ENCODE data around the gene PDE4D. TPM values are rescaled to one million over a fixed set of nuclear protein-coding genes. Genes with fewer than 3 reads are reported as not detected.

The PDE4D gene
- total RNA-seq, 2 experiments from 2014 or later: 75.5 to 80.7 TPM

DNA sequence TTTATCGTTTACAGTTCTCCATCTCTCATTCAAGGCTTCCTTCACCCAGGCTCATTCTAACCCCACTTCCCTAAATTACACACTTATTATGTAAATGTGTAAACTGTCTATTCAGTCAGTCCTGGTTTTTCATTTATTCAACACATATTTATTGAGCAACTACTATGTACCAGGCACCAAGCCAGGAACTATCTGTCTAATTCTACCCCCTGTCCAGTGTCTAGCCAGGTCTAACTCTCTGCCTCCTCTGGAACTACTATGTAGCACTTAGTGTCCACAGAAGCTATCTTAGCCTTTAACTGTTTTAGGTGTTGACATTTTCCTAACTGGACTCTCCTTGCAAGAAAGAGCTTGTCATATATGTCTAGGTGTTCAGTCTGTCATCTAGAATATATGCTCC, 56.5 kb downstream of the PDE4D start:
- TF ChIP-seq, protein P1, sequence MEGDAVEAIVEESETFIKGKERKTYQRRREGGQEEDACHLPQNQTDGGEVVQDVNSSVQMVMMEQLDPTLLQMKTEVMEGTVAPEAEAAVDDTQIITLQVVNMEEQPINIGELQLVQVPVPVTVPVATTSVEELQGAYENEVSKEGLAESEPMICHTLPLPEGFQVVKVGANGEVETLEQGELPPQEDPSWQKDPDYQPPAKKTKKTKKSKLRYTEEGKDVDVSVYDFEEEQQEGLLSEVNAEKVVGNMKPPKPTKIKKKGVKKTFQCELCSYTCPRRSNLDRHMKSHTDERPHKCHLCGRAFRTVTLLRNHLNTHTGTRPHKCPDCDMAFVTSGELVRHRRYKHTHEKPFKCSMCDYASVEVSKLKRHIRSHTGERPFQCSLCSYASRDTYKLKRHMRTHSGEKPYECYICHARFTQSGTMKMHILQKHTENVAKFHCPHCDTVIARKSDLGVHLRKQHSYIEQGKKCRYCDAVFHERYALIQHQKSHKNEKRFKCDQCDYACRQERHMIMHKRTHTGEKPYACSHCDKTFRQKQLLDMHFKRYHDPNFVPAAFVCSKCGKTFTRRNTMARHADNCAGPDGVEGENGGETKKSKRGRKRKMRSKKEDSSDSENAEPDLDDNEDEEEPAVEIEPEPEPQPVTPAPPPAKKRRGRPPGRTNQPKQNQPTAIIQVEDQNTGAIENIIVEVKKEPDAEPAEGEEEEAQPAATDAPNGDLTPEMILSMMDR (IDR thresholded peaks at IDR 0.05): no peak
- POLR2A ChIA-PET: no interaction called here
- CTCF ChIA-PET: no interaction called here
- H3K36me3 Mint-ChIP-seq (ENCODE audit: low read depth): no peaks in the 10 kb centered on the region
- ATAC-seq (no peak), DNase-seq (no peak)
- H3K4me3 Mint-ChIP-seq: no peak overlapping the region
- H3K27ac Mint-ChIP-seq: no peak overlapping the region
- intact Hi-C loops (cut with micrococcal nuclease): no loop called here
- H3K4me1 Mint-ChIP-seq (ENCODE audit: low read depth): no peaks in the 10 kb centered on the region
- H3K27me3 Mint-ChIP-seq: peaks cover 10% of the 10 kb centered on the region
- H3K9me3 Mint-ChIP-seq: no peaks in the 10 kb centered on the region

DNA sequence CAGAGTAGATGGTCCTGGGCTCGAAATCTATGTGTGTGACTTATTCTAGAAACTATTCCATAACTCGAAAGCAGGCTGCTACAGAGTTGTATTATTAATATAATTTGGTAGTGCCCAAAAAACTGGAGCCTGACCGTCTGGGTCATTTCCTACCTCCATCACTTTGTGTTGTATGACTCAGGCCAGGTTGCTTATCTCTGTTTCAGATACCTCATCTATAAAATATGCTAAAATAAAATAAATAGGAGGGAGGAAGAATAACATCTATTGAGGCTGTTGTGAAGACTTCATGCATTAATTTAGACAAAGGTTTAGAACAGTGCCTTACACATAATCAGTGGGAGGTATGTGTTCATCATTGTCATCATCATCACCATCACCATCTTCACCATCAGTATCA, 57.7 kb downstream of the PDE4D start:
- no peak for ATAC-seq
- DNase-seq: no peak
- H3K27ac Mint-ChIP-seq: no peak overlapping the region
- no peak overlapping the region for H3K4me3 Mint-ChIP-seq
- no peaks in the 10 kb centered on the region for H3K9me3 Mint-ChIP-seq
- ChIA-PET CTCF (no interaction called here), POLR2A (no interaction called here)
- intact Hi-C loops (cut with micrococcal nuclease): no loop called here
- H3K27me3 Mint-ChIP-seq: peaks cover 8% of the 10 kb centered on the region
- no peaks in the 10 kb centered on the region for H3K4me1 Mint-ChIP-seq (ENCODE audit: low read depth)
- TF ChIP-seq, protein P1 (IDR thresholded peaks at IDR 0.05): no peak
- H3K36me3 Mint-ChIP-seq (ENCODE audit: low read depth): no peaks in the 10 kb centered on the region

DNA sequence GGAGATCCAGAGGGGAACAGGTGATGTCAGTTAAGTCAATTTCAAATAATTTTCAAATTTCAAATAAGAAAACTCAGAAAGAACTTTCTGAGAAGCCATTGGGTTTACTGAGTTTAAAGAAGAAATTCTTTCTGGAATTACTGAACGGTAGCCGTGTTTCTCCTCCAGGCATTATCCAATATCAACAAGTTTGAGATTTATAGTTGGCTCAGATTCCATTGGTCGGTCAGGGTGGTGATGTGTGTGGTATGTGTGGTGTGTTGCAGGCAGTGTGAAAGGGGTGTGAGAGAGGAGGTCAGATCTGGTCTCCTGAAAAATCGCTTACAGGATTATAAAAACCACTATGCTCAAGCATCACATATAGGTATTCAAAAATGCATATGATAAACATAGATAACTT, 60.1 kb downstream of the PDE4D start:
- ChIA-PET POLR2A (no interaction called here), CTCF (no interaction called here)
- Mint-ChIP-seq H3K27me3 (peaks cover 7% of the 10 kb centered on the region), H3K9me3 (no peaks in the 10 kb centered on the region), H3K27ac (no peak overlapping the region), H3K4me3 (no peak overlapping the region), H3K36me3 (ENCODE audit: low read depth) (no peaks in the 10 kb centered on the region), H3K4me1 (ENCODE audit: low read depth) (no peaks in the 10 kb centered on the region)
- intact Hi-C loops (cut with micrococcal nuclease): no loop called here
- DNase-seq (no peak), ATAC-seq (no peak)
- TF ChIP-seq, protein P1 (IDR thresholded peaks at IDR 0.05): no peak

DNA sequence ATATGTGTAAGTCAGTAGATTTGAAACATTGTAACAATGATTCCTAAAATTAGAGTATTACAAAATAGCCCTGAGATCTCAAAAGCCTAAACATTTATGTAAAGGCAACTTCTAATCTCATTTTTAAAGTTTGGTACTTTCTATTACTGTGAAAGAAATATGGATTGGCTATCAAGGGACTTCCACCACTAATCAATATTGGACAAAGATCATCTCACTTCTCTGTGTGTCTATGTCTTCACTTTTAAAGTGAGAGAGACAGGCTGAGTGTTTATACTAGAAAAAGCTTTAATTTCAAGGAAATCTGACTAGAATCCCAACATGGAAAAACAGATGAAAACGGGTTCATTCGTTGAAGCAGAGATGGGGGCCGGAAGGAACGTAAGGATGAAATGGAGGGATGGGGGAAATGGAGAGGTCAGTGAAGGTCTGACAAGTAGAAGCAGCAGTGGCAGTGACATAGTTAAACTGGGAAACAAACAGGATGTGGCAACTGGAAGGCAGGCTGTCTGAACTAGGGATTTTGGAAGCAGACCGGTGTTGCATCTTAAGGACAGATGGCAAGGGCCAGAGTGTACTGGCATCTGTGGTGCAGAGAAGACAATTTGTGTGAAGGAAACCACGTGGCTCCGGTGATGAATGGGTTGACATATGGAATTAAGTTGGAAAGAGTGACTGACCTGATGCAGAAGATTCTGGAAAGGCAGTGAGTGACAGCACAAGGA, 60.8 kb downstream of the PDE4D start:
- ChIA-PET CTCF (no interaction called here), POLR2A (no interaction called here)
- no peak for DNase-seq
- TF ChIP-seq, protein P1 (IDR thresholded peaks at IDR 0.05): no peak
- Mint-ChIP-seq H3K9me3 (no peaks in the 10 kb centered on the region), H3K27me3 (peaks cover 7% of the 10 kb centered on the region), H3K4me3 (no peak overlapping the region), H3K27ac (no peak overlapping the region), H3K4me1 (ENCODE audit: low read depth) (no peaks in the 10 kb centered on the region), H3K36me3 (ENCODE audit: low read depth) (no peaks in the 10 kb centered on the region)
- intact Hi-C loops (cut with micrococcal nuclease): no loop called here
- ATAC-seq: no peak

DNA sequence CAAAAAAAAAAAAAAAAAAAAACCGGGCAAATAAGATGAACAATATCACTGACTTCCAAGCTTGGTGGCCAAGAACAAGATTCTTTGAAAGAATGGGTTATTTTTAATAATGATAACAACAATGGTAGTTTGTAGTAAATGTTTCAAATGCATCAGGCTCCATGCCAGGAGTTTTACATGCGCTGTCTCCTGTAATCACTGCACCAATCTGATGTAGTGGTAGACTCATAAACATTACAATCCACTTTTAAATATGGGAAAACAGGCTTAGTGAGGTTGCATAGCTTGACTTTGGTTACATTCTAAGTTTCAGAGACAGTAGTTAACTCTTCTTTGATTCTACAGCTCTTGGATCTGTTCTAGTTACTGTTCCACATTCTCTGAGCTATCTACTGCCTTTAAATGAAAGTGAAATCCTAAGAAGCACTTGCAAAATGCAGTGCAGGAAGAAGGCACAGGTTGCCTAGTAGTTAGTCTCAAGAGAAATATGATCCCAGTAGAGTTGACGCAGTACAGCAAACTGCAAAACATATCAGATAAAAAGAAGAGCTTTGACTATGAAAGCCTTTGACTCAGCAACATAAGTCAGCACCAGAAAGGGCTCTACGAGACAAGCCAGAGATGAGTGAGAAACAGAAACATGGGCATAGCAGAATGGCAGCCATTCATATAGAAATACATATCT, 62.1 kb downstream of the PDE4D start:
- no peaks in the 10 kb centered on the region for H3K4me1 Mint-ChIP-seq (ENCODE audit: low read depth)
- DNase-seq: no peak
- TF ChIP-seq, protein P1 (IDR thresholded peaks at IDR 0.05): no peak

More for the DNA sequence above, 62.1 kb downstream of the PDE4D start:
- H3K27ac Mint-ChIP-seq: no peak overlapping the region
- peaks cover 8% of the 10 kb centered on the region for H3K27me3 Mint-ChIP-seq
- no peak overlapping the region for H3K4me3 Mint-ChIP-seq
- ATAC-seq: no peak
- ChIA-PET POLR2A (no interaction called here), CTCF (interaction anchor here (0.7 kb wide), 1 partner anchor 21 kb away, joined by 3 read pairs; no protein-coding TSS in a partner anchor)
- intact Hi-C loops (cut with micrococcal nuclease): no loop called here
- no peaks in the 10 kb centered on the region for H3K9me3 Mint-ChIP-seq
- H3K36me3 Mint-ChIP-seq (ENCODE audit: low read depth): no peaks in the 10 kb centered on the region
